Central memory CD8-positive, alpha-beta T cell (primary cell): Measurements from ENCODE around the gene CHST12.
"Not testable (repeated sequence)": the region's sequence is repeated elsewhere in the genome, so short reads cannot be mapped to it uniquely, and the experiment has no call there.

Experiments
- ATAC-seq: fragments of 150-1000 bp; cut with Tn5 transposase; replicated peaks from 2 replicates; pipeline ENCODE4 v1.10.0; 2022; ENCODE audit warnings: mild to moderate bottlenecking, moderate FRiP score, moderate number of reproducible peaks; ENCODE audit not compliant: poor library complexity, severe bottlenecking; ENCODE audit errors: extremely low read depth
- DNase-seq, 2 donors: peaks; one replicate each; pipeline ENCODE4 v3.0.0; 2021; ENCODE audit warnings: low spot score in 2 of 2
- H3K27ac Mint-ChIP-seq: one replicate; pipeline ENCODE4 v1.8.0; 2022; ENCODE audit warnings: low read depth, mild to moderate bottlenecking, moderate library complexity, mixed read lengths
- H3K27me3 Mint-ChIP-seq: one replicate; pipeline ENCODE4 v1.8.0; 2022; ENCODE audit warnings: mixed read lengths
- H3K36me3 Mint-ChIP-seq: one replicate; pipeline ENCODE4 v1.8.0; 2022; ENCODE audit warnings: mild to moderate bottlenecking, moderate library complexity, mixed read lengths; ENCODE audit not compliant: insufficient read depth
- H3K4me1 Mint-ChIP-seq: one replicate; pipeline ENCODE4 v1.8.0; 2022; ENCODE audit warnings: mixed read lengths
- H3K4me3 Mint-ChIP-seq: one replicate; pipeline ENCODE4 v1.8.0; 2022; ENCODE audit warnings: mild to moderate bottlenecking, moderate library complexity, mixed read lengths
- H3K9me3 Mint-ChIP-seq: one replicate; pipeline ENCODE4 v1.8.0; 2022; ENCODE audit warnings: mixed read lengths

The CHST12 gene

GRCh38 chr7:2468227-2468626 is 64.8 kb downstream of the CHST12 start:
- Mint-ChIP-seq H3K4me1 (peaks cover 11% of the 10 kb centered on the region), H3K4me3 (no peak overlapping the region), H3K36me3 (peaks cover 4% of the 10 kb centered on the region), H3K27ac (no peak overlapping the region), H3K9me3 (no peaks in the 10 kb centered on the region), H3K27me3 (peaks cover 20% of the 10 kb centered on the region)
- DNase-seq = no peak
- no peak for ATAC-seq

DNA sequence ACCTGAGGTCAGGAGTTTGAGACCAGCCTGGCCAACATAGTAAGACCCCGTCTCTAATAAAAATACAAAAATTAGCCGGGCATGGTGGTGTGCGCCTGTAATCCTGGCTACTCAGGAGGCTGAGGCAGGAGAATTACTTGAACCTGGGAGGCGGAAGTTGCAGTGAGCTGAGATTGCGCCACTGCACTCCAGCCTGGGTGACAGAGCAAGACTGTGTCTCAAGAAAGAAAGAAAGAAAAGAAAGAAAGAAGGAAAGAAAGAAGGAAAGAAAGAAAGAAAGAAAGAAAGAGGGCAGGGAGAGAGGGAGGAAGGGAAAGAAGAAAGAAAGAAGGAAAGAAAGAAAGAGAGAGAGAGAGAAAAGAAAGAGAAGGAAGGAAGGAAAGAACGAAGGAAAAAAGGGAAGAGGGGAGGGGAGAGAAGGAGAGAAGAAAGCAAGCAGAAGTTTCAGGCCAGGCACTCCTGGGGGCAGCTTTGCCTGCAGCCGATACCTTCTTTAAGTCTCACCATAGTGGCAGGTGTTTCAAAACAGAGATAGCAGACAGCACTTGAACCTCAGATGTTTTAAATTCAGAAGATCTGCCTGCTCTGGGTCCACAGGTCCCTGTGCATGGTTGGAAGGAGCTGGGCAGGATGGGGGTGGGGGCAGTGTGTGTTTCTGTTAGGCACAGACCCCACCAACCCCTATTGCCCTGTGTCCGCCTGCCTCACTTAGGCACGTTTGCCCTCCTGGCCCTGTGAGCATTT is 66.2 kb downstream of the CHST12 start:
- not testable (repeated sequence) for H3K9me3 Mint-ChIP-seq, ATAC-seq, H3K4me3 Mint-ChIP-seq, DNase-seq, H3K36me3 Mint-ChIP-seq
- peak overlapping the region; percentile 24 for H3K27ac Mint-ChIP-seq
- peaks cover 20% of the 10 kb centered on the region for H3K27me3 Mint-ChIP-seq
- H3K4me1 Mint-ChIP-seq = peaks cover 11% of the 10 kb centered on the region

- ATAC-seq = no peak
- H3K27ac Mint-ChIP-seq = no peak overlapping the region
Measured at GRCh38 chr7:2470204-2471021, 67.0 kb downstream of the CHST12 start.

DNA sequence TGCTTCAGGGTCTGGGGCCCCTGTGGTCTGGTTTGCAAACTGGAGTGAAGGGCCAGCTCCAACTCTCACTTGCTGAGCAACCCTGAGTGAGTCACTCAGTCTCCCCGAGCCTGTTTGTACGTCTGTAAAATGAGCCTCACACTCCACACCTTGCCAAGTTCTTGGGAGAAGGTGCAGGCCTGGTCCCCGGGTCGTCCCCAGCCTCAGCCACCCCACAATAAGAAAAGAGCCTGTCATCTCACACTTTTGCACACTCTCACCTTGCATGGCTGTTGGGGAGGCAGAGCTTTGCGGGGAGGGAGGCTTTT is 67.6 kb downstream of the CHST12 start:
- Mint-ChIP-seq H3K36me3 (peaks cover 4% of the 10 kb centered on the region), H3K4me1 (peaks cover 11% of the 10 kb centered on the region), H3K27me3 (peaks cover 20% of the 10 kb centered on the region), H3K4me3 (no peak overlapping the region), H3K9me3 (no peaks in the 10 kb centered on the region), H3K27ac (no peak overlapping the region)
- no peak for ATAC-seq
- DNase-seq = no peak

More at GRCh38 chr7:2470204-2471021, 67.0 kb downstream of the CHST12 start:
- Mint-ChIP-seq H3K4me1 (peaks cover 11% of the 10 kb centered on the region), H3K36me3 (peaks cover 4% of the 10 kb centered on the region), H3K9me3 (no peaks in the 10 kb centered on the region), H3K27me3 (peaks cover 20% of the 10 kb centered on the region), H3K4me3 (no peak overlapping the region)
- DNase-seq = no peak

DNA sequence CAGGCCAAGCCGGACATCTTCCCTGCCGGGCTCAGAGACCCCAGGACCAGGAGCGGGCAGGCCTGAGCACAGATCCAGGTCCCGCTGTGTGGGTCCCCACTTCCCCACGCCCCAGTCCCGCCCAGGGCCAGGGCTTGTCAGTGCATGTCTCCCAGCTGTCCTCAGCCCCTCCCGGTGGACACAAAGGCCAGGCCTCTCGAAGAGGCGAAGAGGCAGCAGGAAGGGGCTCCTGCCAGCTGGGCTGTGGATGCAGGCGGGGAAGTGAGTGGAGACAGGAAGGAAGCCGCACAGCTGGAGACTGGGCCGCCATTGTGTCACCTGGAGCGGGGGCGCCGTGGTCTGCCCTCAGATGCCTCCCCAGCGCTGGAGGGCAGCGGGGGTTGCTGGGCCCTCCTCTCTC is 68.0 kb downstream of the CHST12 start:
- Mint-ChIP-seq H3K27me3 (peaks cover 20% of the 10 kb centered on the region), H3K4me1 (peaks cover 11% of the 10 kb centered on the region), H3K9me3 (no peaks in the 10 kb centered on the region), H3K4me3 (no peak overlapping the region), H3K36me3 (peaks cover 2% of the 10 kb centered on the region), H3K27ac (no peak overlapping the region)
- DNase-seq (no peak), ATAC-seq (no peak)

GRCh38 chr7:2472739-2473138 is 69.3 kb downstream of the CHST12 start:
- no peak for ATAC-seq
- Mint-ChIP-seq H3K9me3 (no peaks in the 10 kb centered on the region), H3K27ac (no peak overlapping the region), H3K4me3 (no peak overlapping the region), H3K4me1 (peaks cover 11% of the 10 kb centered on the region), H3K27me3 (peaks cover 20% of the 10 kb centered on the region), H3K36me3 (peaks cover 2% of the 10 kb centered on the region)
- DNase-seq = no peak

GRCh38 chr7:2473496-2474180 is 70.2 kb downstream of the CHST12 start:
- ATAC-seq = no peak
- Mint-ChIP-seq H3K36me3 (peaks cover 1% of the 10 kb centered on the region), H3K27me3 (peaks cover 18% of the 10 kb centered on the region)

DNA sequence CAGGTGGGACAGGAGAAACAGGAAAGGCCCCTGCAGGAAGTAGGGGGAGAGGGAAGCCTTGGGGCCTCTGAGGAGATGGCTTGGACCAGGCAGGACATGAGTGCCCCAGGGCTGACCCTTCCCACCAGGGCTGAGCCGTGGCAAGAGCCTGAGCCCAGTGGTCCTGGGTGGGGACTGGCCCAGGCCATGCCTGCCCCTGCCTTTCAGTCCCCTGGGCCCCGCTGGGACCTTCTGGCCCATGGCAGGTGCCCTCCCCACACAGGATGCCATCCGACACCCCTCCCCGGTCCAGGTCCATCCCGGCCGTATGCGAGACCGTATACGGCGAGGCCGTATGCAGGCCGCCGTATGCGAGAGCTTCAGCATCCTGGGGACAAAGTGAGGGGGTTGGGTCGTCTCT is 70.8 kb downstream of the CHST12 start:
- DNase-seq (no peak), ATAC-seq (no peak)
- H3K36me3 Mint-ChIP-seq = peaks cover 1% of the 10 kb centered on the region
- H3K4me3 Mint-ChIP-seq = no peak overlapping the region
- H3K27me3 Mint-ChIP-seq = peaks cover 12% of the 10 kb centered on the region
- no peaks in the 10 kb centered on the region for H3K9me3 Mint-ChIP-seq
- peaks cover 5% of the 10 kb centered on the region for H3K4me1 Mint-ChIP-seq
- no peak overlapping the region for H3K27ac Mint-ChIP-seq

More at GRCh38 chr7:2473496-2474180, 70.2 kb downstream of the CHST12 start:
- H3K4me1 Mint-ChIP-seq = peaks cover 11% of the 10 kb centered on the region
- H3K4me3 Mint-ChIP-seq = no peak overlapping the region
- no peak for DNase-seq
- no peak overlapping the region for H3K27ac Mint-ChIP-seq
- no peaks in the 10 kb centered on the region for H3K9me3 Mint-ChIP-seq

DNA sequence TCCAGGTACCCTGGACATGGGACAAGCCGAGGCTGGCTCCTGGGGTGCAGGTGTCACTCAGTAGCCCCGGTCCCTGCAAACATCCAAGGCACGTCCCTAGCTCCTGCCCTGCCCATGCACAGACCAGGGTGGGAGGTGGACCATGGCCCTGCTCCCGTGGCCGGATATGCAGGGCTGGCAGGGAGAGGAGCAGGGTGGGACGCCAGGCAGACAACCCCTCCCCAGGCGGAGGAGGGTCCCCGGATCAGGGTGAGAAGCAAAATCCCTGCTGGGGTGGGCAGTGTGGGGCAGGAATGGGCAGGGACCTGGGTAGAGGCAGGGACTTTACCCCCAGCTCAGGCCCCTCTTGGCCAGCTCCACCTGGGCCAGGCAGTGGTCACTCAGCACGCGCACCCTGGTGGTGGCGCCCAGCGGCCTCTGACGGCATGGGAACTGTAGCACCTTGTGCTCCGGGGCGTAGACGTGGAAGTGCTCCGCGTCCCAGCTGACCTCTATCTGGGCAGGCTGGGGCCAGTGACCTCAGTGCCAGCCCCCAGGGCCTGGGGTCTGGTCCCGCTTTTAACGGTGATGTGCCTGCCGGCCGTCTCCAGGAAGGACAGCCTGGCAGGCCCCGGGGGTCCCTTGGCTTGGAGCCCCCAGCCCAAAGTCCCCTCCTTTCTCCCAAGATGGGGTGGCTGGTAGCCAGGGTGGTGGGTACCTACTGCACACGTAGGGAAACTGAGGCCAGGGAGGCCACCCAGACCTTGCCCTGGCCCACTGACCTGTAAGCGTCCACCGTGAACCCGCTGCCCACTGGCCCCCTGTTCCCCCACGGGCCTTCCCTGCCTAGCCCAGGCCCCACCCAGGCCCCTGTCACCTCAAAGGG is 71.6 kb downstream of the CHST12 start:
- Mint-ChIP-seq H3K4me1 (peaks cover 5% of the 10 kb centered on the region), H3K4me3 (no peak overlapping the region), H3K9me3 (no peaks in the 10 kb centered on the region), H3K27ac (no peak overlapping the region), H3K27me3 (peaks cover 10% of the 10 kb centered on the region), H3K36me3 (peaks cover 1% of the 10 kb centered on the region)
- ATAC-seq (no peak), DNase-seq (no peak)

- H3K27me3 Mint-ChIP-seq = peaks cover 4% of the 10 kb centered on the region
- DNase-seq = no peak
- H3K4me1 Mint-ChIP-seq = peaks cover 3% of the 10 kb centered on the region
- H3K4me3 Mint-ChIP-seq = no peak overlapping the region
- ATAC-seq = no peak
- no peak overlapping the region for H3K27ac Mint-ChIP-seq
- no peaks in the 10 kb centered on the region for H3K9me3 Mint-ChIP-seq
- peaks cover 1% of the 10 kb centered on the region for H3K36me3 Mint-ChIP-seq
Measured at GRCh38 chr7:2475678-2476015, 72.2 kb downstream of the CHST12 start.

- ATAC-seq = no peak
- peaks cover 3% of the 10 kb centered on the region for H3K36me3 Mint-ChIP-seq
- H3K4me1 Mint-ChIP-seq = no peaks in the 10 kb centered on the region
- H3K27me3 Mint-ChIP-seq = no peaks in the 10 kb centered on the region
- no peak for DNase-seq
- no peak within 1 kb of the TSS for H3K27ac Mint-ChIP-seq
- no peaks in the 10 kb centered on the region for H3K9me3 Mint-ChIP-seq
- H3K4me3 Mint-ChIP-seq = no peak within 1 kb of the TSS
Measured at GRCh38 chr7:2476298-2476697, 72.9 kb downstream of the CHST12 start, which contains the start of gene GRIFIN. Gene GRIFIN (minus strand): TSS chr7:2476398. CDS start chr7:2476383, 15 bp downstream.

DNA sequence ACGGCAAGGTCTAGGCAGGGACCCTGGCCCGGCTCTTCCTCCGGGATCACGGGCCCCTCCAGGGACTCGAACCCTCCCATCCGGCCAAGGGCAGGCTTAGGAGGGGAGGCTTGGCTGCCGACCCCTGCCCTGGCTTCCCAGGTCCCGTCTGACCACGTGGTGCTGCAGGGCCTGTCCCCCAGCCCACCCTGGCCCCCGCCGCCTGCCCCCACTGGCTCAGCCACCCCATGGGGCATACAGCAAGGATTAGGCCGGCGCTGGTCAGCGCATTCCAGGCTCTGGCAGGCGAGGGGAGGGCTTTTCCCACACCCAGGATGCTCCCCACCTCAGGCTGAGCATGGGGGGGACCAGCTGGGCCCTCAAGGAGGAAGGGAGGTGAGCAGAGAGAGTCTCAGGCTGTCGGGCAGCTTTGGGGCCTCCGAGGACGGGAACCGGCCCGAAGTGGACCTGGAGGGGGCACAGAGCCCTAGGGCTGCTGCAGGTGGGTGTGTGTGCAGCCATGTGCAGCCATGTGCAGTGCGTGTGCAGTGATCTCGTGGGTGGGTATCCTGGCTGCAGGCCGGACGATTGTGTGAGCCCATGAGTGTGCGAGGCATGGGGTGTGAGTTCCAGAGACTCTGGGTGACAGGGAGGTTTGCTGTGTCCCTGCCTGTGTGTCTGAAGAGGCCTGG is 73.5 kb downstream of the CHST12 start:
- H3K27me3 Mint-ChIP-seq = no peaks in the 10 kb centered on the region
- H3K9me3 Mint-ChIP-seq = no peaks in the 10 kb centered on the region
- no peaks in the 10 kb centered on the region for H3K4me1 Mint-ChIP-seq
- no peak for DNase-seq
- ATAC-seq = no peak
- H3K36me3 Mint-ChIP-seq = peaks cover 3% of the 10 kb centered on the region
- no peak overlapping the region for H3K27ac Mint-ChIP-seq
- H3K4me3 Mint-ChIP-seq = no peak overlapping the region
